Panc1 (cell line): Measurements from ENCODE around the gene ATP2A3. TPM values are rescaled to one million over a fixed set of nuclear protein-coding genes. Genes with fewer than 3 reads are reported as not detected.

Experiments
- ATAC-seq: fragments of 200-7000 bp; cut with Tn5 transposase; 2 replicates; pipeline ENCODE4 v1.9.1; 2020; ENCODE audit warnings: mild to moderate bottlenecking, moderate library complexity
- BruUV-seq: library from RNA; stranded (reverse); fragments of 400-500 nt; replicated peaks from 2 replicates; lab custom pipeline; 2021; lab: Mats Ljungman, UMichigan
- CTCF ChIA-PET: fragments of 300-600 bp; sonication (Branson Sonifier 250); formaldehyde crosslinking; loops from one replicate; lab custom pipeline; 2022; ENCODE audit warnings: antibody characterized with exemption; lab: Charles Lee
- POLR2A ChIA-PET: fragments of 300-600 bp; sonication (Branson Sonifier 250); formaldehyde crosslinking; loops from one replicate; lab custom pipeline; 2022; ENCODE audit warnings: antibody characterized with exemption; lab: Charles Lee
- DNase-seq: peaks from one replicate; pipeline ENCODE4 v3.0.0-alpha.2; 2010; ENCODE audit warnings: low read depth, low spot score
- H3K27ac ChIP-seq: 2 replicates; pipeline ENCODE4 v1.5.1; 2011; ENCODE audit warnings: mild to moderate bottlenecking, low read length, inconsistent platforms
- H3K27me3 ChIP-seq: fragments of 200-500 bp; sonication (Bioruptor generic); 2 replicates; pipeline ENCODE4 v1.6.0; 2014; ENCODE audit warnings: low read length, inconsistent platforms; ENCODE audit not compliant: control insufficient read depth, insufficient read depth
- H3K36me3 ChIP-seq: fragments of 200-500 bp; sonication (Bioruptor generic); 2 replicates; pipeline ENCODE4 v1.5.1; 2014; ENCODE audit warnings: inconsistent platforms, mild to moderate bottlenecking, low read length, moderate library complexity; ENCODE audit not compliant: control insufficient read depth, insufficient read depth
- H3K4me1 ChIP-seq: 2 replicates; pipeline ENCODE4 v1.5.1; 2011; ENCODE audit warnings: inconsistent platforms, mild to moderate bottlenecking, low read length, moderate library complexity; ENCODE audit not compliant: control insufficient read depth, insufficient read depth
- H3K4me3 ChIP-seq, 2 experiments: 2 replicates each; pipeline ENCODE4 v1.5.1; 2011 to 2012; ENCODE audit warnings: low read depth in 2 of 2, low read length in 2 of 2, mild to moderate bottlenecking in 2 of 2, inconsistent platforms in 1 of 2, moderate library complexity in 1 of 2
- H3K9me3 ChIP-seq: fragments of 200-500 bp; sonication (Bioruptor generic); 2 replicates; pipeline ENCODE4 v1.5.1; 2014; ENCODE audit warnings: low read depth, mild to moderate bottlenecking, inconsistent platforms, low read length, moderate library complexity; ENCODE audit not compliant: control insufficient read depth, insufficient read depth
- CTCF ChIP-seq: fragments of 450-650 bp; IDR thresholded peaks from 2 replicates; pipeline ENCODE4 v1.5.1; 2017; ENCODE audit warnings: mild to moderate bottlenecking
- POLR2AphosphoS5 ChIP-seq: IDR thresholded peaks from 2 replicates; pipeline ENCODE4 v1.6.1; 2012; ENCODE audit warnings: mild to moderate bottlenecking, low read depth, low read length, moderate library complexity
- REST ChIP-seq, 2 experiments: IDR thresholded peaks; 2 replicates each; pipeline ENCODE4 v1.6.1; 2011 to 2012; ENCODE audit warnings: low read depth in 2 of 2, control low read depth in 1 of 2, low read length in 1 of 2, mild to moderate bottlenecking in 1 of 2, moderate library complexity in 1 of 2; ENCODE audit not compliant: insufficient read depth in 1 of 2
- SIN3A ChIP-seq: IDR thresholded peaks from 2 replicates; pipeline ENCODE4 v1.6.1; 2012; ENCODE audit warnings: low read depth, mild to moderate bottlenecking, low read length, moderate library complexity, borderline replicate concordance; ENCODE audit not compliant: insufficient read depth
- TCF7L2 ChIP-seq: IDR thresholded peaks from 2 replicates; pipeline ENCODE4 v1.6.1; 2011; ENCODE audit warnings: mild to moderate bottlenecking, low read depth, low read length, inconsistent platforms
- in situ Hi-C: cut with HindIII; loops from 2 replicates; pipeline ENCODE4 v1.10.0; 2016; ENCODE audit warnings: low sequenced_read_pairs, low pct_unique_long_range_greater_than_20kb
- intact Hi-C: fragments of 100-400 bp; cut with micrococcal nuclease; formaldehyde crosslinking; loops from one replicate; pipeline ENCODE4 v1.10.0; 2022; ENCODE audit not compliant: unreplicated experiment
- total RNA-seq: library from RNA; stranded (reverse); gene quantifications from one replicate; pipeline ENCODE4 v1.2.1, GENCODE V29; 2021; ENCODE audit not compliant: unreplicated experiment

Gene ATP2A3
- total RNA-seq, 1 experiment from 2014 or later, result 29.7 TPM

DNA sequence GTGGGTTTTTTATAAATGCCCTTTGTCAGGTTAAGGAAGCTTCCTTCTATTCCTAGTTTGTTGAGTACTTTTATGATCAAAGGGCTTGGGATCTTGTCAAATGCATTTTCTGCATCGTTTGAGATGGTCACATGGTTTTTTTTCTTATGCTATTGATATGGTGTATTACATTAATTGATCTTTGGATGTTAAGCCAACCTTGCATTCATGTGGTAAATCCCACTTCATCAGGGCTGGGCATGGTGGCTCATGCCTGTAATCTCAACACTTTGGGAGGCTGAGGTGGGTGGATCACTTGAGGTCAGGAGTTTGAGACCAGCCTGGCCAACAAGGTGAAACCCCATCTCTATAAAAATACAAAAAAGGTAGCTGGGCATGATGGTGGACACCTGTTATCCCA is 30.8 kb upstream of the ATP2A3 start:
- ChIA-PET CTCF (interaction anchor here (0.6 kb wide), 1 partner anchor 258 kb away, joined by 4 read pairs; no protein-coding TSS in a partner anchor), POLR2A (no interaction called here)
- no peaks in the 10 kb centered on the region for H3K9me3 ChIP-seq
- TF ChIP-seq POLR2AphosphoS5 (no peak), CTCF (no peak), REST (IDR thresholded peaks at IDR 0.05; ENCODE audit: insufficient read depth in 1 of 2, low read depth in 2 of 2, low read length in 1 of 2) (no peak), TCF7L2 (no peak), SIN3A (no peak)
- DNase-seq (no peak), ATAC-seq (no peak)
- no peak overlapping the region for H3K27ac ChIP-seq
- intact Hi-C loops (no loop called here), in situ Hi-C loops (no loop called here)
- no peaks in the 10 kb centered on the region for H3K36me3 ChIP-seq
- no peaks in the 10 kb centered on the region for H3K4me1 ChIP-seq
- no peaks in the 10 kb centered on the region for H3K27me3 ChIP-seq
- H3K4me3 ChIP-seq, result no peak overlapping the region
- no TSS peak for BruUV-seq

DNA sequence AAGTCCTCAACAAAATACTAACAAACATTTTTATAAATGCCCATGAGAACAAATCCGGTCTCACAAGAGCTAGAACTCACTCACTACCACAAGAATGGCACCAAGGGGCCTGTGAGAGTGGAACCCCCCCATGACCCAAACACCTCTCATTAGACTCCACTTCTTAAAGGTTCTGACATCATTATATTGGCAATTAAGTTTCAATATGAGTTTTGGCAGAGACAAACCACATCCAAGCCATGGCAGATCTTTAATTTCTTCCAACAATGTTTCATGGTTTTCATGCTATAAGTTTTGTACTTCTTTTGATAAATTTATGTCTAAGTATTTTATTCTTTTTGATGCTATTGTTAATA is 30.0 kb upstream of the ATP2A3 start:
- ATAC-seq (no peak), DNase-seq (no peak)
- Histone ChIP-seq H3K27ac (no peak overlapping the region), H3K27me3 (no peaks in the 10 kb centered on the region), H3K4me1 (no peaks in the 10 kb centered on the region), H3K36me3 (no peaks in the 10 kb centered on the region), H3K9me3 (no peaks in the 10 kb centered on the region), H3K4me3 (no peak overlapping the region)
- intact Hi-C loops, result no loop called here
- in situ Hi-C loops, result no loop called here
- ChIA-PET CTCF (no interaction called here), POLR2A (no interaction called here)
- TF ChIP-seq CTCF (no peak), SIN3A (no peak), TCF7L2 (no peak), REST (IDR thresholded peaks at IDR 0.05; ENCODE audit: insufficient read depth in 1 of 2, low read depth in 2 of 2, low read length in 1 of 2) (no peak), POLR2AphosphoS5 (no peak)
- BruUV-seq, result no TSS peak
